GM12872 (cell line): ENCODE data around the gene OR11G2.

ENCODE experiments used
- TF ChIP-seq, protein P1 (sequence below): IDR thresholded peaks from 3 replicates; pipeline ENCODE4 v1.5.1; 2011; ENCODE audit warnings: low read depth, mild to moderate bottlenecking, low read length, moderate library complexity; ENCODE audit not compliant: insufficient read depth

OR11G2 gene

DNA sequence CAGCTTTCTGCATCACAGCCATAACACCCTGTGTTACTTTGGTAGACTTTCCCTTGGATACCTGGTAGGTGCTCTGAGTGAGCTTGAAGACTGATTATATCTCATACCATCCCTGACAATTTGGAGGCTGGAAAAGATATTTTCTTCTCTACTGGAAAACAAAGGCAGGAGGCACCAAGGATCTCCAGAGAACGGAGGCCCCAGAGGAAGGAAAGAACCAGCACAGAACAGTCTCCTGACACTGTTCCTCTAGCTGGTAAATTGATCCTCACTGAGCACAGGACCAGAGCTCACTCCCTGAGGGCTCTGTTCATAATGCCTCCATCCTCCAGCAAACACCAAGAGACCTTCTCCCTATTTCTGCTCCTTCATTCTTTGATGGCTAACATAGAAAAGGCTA is at the start of gene OR11G2:
Gene OR11G2 (plus strand): TSS at position 301 of the 400 bp plus-strand sequence. CDS start 6,542 bp downstream, outside the sequence.
- TF ChIP-seq, protein P1, sequence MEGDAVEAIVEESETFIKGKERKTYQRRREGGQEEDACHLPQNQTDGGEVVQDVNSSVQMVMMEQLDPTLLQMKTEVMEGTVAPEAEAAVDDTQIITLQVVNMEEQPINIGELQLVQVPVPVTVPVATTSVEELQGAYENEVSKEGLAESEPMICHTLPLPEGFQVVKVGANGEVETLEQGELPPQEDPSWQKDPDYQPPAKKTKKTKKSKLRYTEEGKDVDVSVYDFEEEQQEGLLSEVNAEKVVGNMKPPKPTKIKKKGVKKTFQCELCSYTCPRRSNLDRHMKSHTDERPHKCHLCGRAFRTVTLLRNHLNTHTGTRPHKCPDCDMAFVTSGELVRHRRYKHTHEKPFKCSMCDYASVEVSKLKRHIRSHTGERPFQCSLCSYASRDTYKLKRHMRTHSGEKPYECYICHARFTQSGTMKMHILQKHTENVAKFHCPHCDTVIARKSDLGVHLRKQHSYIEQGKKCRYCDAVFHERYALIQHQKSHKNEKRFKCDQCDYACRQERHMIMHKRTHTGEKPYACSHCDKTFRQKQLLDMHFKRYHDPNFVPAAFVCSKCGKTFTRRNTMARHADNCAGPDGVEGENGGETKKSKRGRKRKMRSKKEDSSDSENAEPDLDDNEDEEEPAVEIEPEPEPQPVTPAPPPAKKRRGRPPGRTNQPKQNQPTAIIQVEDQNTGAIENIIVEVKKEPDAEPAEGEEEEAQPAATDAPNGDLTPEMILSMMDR = no peak

- TF ChIP-seq, protein P1 = no peak
Observed at GRCh38 chr14:20143911-20144310, 46.8 kb upstream of the OR11G2 start.

GRCh38 chr14:20144820-20145219 is 45.9 kb upstream of the OR11G2 start:
- TF ChIP-seq, protein P1 = no peak

GRCh38 chr14:20164462-20164861 is 26.2 kb upstream of the OR11G2 start:
- TF ChIP-seq, protein P1 = no peak

DNA sequence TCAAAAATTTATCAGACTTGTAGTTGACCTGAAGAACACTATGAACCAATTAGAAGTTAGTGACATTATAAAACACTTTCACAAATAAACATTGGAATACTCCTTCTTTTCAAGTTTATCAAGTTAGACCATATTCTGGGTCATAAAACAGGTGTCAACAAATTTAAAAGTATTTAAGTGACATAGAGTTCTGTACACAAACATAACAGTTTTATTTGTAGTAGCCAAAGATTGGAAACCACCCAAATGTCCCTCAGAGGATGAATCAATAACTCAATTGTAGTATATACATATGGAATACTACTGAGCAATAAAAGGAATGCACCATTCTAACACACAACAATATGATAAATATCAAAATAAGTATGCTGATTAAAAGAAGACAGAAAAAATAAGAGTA is 23.6 kb upstream of the OR11G2 start:
- TF ChIP-seq, protein P1 = no peak

DNA sequence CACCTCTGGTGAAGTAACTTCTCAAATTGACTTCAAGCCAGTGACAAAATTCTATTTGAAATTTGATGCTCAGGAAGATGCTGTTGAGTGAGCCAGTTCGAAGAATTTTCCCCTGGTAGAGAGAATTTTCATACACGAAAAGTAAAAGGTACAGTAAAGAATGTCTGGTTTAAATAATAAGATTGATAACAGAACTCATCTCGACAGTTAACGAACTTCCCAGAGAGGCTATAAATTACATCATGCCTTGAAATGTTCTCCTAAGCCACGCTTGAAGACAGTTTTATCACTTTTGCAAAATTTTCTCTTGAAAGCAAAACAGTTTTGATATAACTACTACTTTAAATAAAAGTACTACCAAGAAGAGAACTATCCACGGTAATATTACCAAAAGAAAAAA is 14.4 kb upstream of the OR11G2 start:
- TF ChIP-seq, protein P1 = no peak

- TF ChIP-seq, protein P1 = no peak
Observed at GRCh38 chr14:20177433-20177974, 13.2 kb upstream of the OR11G2 start.
